Peyer's patch (tissue), 4 donors: ENCODE results near the gene MAGI2.

Experiments used
- CTCF ChIP-seq, 6 experiments: fragments of 450-650 bp in 4 of 6; fragments of 200-600 bp in 2 of 6; sonication (generic) in 1 of 6; IDR thresholded peaks; one replicate each; pipeline ENCODE4 v1.5.1; 2017 to 2019; ENCODE audit warnings: antibody characterized with exemption in 6 of 6, mild to moderate bottlenecking in 3 of 6, moderate library complexity in 1 of 6
- POLR2A ChIP-seq, 2 donors: fragments of 450-650 bp; IDR thresholded peaks; one replicate each; pipeline ENCODE4 v1.5.1; 2017; ENCODE audit warnings: antibody characterized with exemption in 2 of 2, mild to moderate bottlenecking in 2 of 2, moderate library complexity in 2 of 2

GRCh38 chr7:79055722-79056415 is 397.6 kb downstream of the MAGI2 start:
- no peak for TF ChIP-seq CTCF (IDR thresholded peaks at IDR 0.05)
- TF ChIP-seq POLR2A (IDR thresholded peaks at IDR 0.05): no peak
